ENCODE results near the gene CD300E.

The CD300E gene

DNA sequence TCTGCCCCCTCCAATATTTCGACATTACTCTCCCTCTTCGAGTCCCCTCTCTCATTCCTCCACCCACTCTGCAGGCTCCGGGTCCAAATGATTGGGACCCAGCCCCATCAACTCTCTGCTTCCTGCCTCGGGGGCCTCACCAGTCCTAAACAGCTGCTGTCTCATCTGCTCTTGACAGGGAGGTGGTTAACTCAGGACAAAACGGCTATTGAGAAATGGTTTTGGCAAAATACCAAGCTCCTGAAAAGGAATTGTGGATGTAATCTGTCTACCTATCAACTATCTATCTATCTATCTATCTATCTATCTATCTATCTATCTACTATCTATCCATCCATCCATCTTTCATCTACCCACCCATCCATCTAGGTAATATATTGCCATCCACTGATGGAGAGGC, 58.4 kb downstream of the CD300E start:
- no peak for DNase-seq

- no peak for DNase-seq
These were observed 60.2 kb downstream of the CD300E start for GRCh38 chr17:74563358-74563757.

- DNase-seq, result no peak
These were observed 62.0 kb downstream of the CD300E start for GRCh38 chr17:74561586-74561985.

Measured in SW 1271 (cell line).